Ammon's horn (tissue), 1 donor: ENCODE results near the gene SART3.
A peak's percentile ranks its signal among the peaks of the same experiment; 100 is the strongest.
"Not testable (repeated sequence)": the region's sequence is repeated elsewhere in the genome, so short reads cannot be mapped to it uniquely, and the experiment has no call there.

Experiments used
- DNase-seq: peaks from one replicate; pipeline ENCODE4 v3.0.0-alpha.2; 2016; ENCODE audit warnings: low spot score

SART3 gene

GRCh38 chr12:108597559-108598471, 36.8 kb upstream of the SART3 start, which contains the start of gene TMEM119:
Gene TMEM119, minus strand, starts transcription at chr12:108598084. Its CDS starts 5,701 bp downstream, at chr12:108592383.
- peak; percentile 65 for DNase-seq

GRCh38 chr12:108596854-108597558, 36.0 kb upstream of the SART3 start:
- no peak for DNase-seq

GRCh38 chr12:108595711-108596647, 35.0 kb upstream of the SART3 start:
- no peak for DNase-seq

- no peak for DNase-seq
Observed at GRCh38 chr12:108594960-108595710, 34.2 kb upstream of the SART3 start.

- no peak for DNase-seq
Observed at GRCh38 chr12:108594323-108594903, 33.4 kb upstream of the SART3 start.

- no peak for DNase-seq
Observed at GRCh38 chr12:108592033-108592909, 31.3 kb upstream of the SART3 start.

GRCh38 chr12:108591267-108591980, 30.5 kb upstream of the SART3 start:
- DNase-seq: no peak

GRCh38 chr12:108590463-108590862, 29.5 kb upstream of the SART3 start:
- not testable (repeated sequence) for DNase-seq

- DNase-seq: no peak
Observed at GRCh38 chr12:108589840-108590229, 28.9 kb upstream of the SART3 start.

GRCh38 chr12:108589028-108589839, 28.3 kb upstream of the SART3 start:
- DNase-seq: no peak

- peak; percentile 86 for DNase-seq
Observed at GRCh38 chr12:108587826-108588225, 26.9 kb upstream of the SART3 start.

- DNase-seq: no peak
Observed at GRCh38 chr12:108586306-108586705, 25.3 kb upstream of the SART3 start.

- DNase-seq: no peak
Observed at GRCh38 chr12:108585864-108586263, 24.9 kb upstream of the SART3 start.

GRCh38 chr12:108584456-108585065, 23.6 kb upstream of the SART3 start:
- DNase-seq: no peak

- DNase-seq: no peak
Observed at GRCh38 chr12:108583991-108584390, 23.0 kb upstream of the SART3 start.

- no peak for DNase-seq
Observed at GRCh38 chr12:108582978-108583770, 22.2 kb upstream of the SART3 start.

GRCh38 chr12:108582509-108582908, 21.5 kb upstream of the SART3 start:
- DNase-seq: no peak
